Prostate gland (tissue), 2 donors: ENCODE measurements around the gene AGPAT1. TPM values are rescaled to one million over a fixed set of nuclear protein-coding genes. Genes with fewer than 3 reads are reported as not detected.
A peak's percentile ranks its signal among the peaks of the same experiment; 100 is the strongest.

ENCODE experiments used
- DNase-seq: peaks from one replicate; pipeline ENCODE4 v3.0.0-alpha.2; 2019; ENCODE audit warnings: low spot score
- H3K27ac ChIP-seq, 2 donors: fragments of 200-600 bp; sonication (generic); 2 replicates each; pipeline ENCODE4 v1.5.1; 2017 to 2019
- H3K27me3 ChIP-seq: fragments of 200-600 bp; sonication (generic); replicated peaks from 2 replicates; pipeline ENCODE4 v1.5.1; 2019; ENCODE audit not compliant: insufficient read depth
- H3K36me3 ChIP-seq, 2 donors: fragments of 200-600 bp; sonication (generic); 1 replicate in 1 of 2; 2 replicates in 1 of 2; pipeline versions ENCODE4 v1.5.1 to v1.8.1; 2017 to 2019
- H3K4me1 ChIP-seq: fragments of 200-600 bp; sonication (generic); replicated peaks from 2 replicates; pipeline ENCODE4 v1.5.1; 2019
- H3K4me3 ChIP-seq, 2 donors: fragments of 200-600 bp; sonication (generic); 2 replicates each; pipeline ENCODE4 v1.5.1; 2017 to 2019
- H3K9me3 ChIP-seq: fragments of 200-600 bp; sonication (generic); 2 replicates; pipeline ENCODE4 v1.5.1; 2017
- POLR2A ChIP-seq: fragments of 450-650 bp; IDR thresholded peaks from one replicate; pipeline ENCODE4 v1.6.1; 2016; ENCODE audit warnings: antibody characterized with exemption, mild to moderate bottlenecking
- POLR2AphosphoS5 ChIP-seq: sonication (generic); formaldehyde crosslinking; IDR thresholded peaks from one replicate; pipeline ENCODE4 v1.6.1; 2017; ENCODE audit warnings: antibody characterized with exemption
- WGBS: methylation state at CpG from one replicate; pipeline ENCODE4 v1.1.5; 2018; 5-methylcytosine and 5-hydroxymethylcytosine counted together
- intact Hi-C: fragments of 100-400 bp; cut with DNase I; formaldehyde crosslinking; loops from one replicate; pipeline ENCODE4 v1.14.2; 2022
- total RNA-seq, 2 donors: library from RNA; depleted of rRNA; stranded (reverse); fragments of >200 nt; gene quantifications; one replicate each; pipeline ENCODE4 v1.1.0, GENCODE V29; 2016
- TF ChIP-seq, protein P1 (sequence below), 4 experiments: fragments of 200-600 bp in 2 of 4; fragments of 450-650 bp in 2 of 4; sonication (generic) in 2 of 4; IDR thresholded peaks; 1 replicate in 3 of 4; 2 replicates in 1 of 4; pipeline ENCODE4 v1.5.1; 2016 to 2019; ENCODE audit warnings: antibody characterized with exemption in 4 of 4, mild to moderate bottlenecking in 2 of 4, moderate library complexity in 2 of 4

AGPAT1 gene
- total RNA-seq, 2 donors from 2014 or later = 52.6 to 113 TPM

DNA sequence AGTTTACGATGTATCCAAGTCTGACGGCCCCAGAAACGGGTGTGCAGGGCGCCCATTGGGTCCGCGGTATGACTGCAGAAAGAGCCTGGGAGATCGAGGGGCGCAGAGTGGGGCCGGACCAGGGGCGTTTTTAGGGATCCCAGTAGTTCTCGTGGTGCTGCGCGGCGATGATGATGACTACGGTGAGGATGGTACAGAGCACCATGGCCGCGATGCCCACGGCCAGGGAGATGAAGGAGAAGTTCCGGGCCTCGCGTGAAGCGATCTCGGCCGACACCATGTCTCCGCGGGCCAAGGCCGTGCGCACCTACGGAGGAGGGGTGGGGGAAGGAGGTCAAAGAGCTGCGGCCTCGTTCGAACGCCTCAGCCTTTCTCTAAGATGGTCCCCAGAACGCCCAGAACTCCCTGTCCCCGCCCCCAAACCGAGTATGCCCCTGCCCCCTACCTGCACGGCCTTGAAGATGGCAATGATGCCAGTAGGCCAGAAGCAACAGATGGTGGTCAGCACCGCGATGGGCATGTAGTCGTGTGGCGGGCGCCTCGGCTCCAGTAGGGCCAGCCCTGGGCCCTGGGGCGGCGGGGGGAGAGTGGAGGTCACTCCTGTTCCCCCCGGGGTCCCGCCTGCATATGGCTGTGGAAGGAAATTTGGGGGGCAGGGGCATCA, 26.7 kb downstream of the AGPAT1 start:
- Histone ChIP-seq H3K4me1 (peaks cover 5% of the 10 kb centered on the region), H3K27me3 (no peaks in the 10 kb centered on the region), H3K36me3 (no peaks in the 10 kb centered on the region), H3K27ac (no peak overlapping the region), H3K9me3 (no peaks in the 10 kb centered on the region), H3K4me3 (peak overlapping the region in 1 of 2 donors; percentile 7)
- intact Hi-C loops = no loop called here
- TF ChIP-seq, protein P1, sequence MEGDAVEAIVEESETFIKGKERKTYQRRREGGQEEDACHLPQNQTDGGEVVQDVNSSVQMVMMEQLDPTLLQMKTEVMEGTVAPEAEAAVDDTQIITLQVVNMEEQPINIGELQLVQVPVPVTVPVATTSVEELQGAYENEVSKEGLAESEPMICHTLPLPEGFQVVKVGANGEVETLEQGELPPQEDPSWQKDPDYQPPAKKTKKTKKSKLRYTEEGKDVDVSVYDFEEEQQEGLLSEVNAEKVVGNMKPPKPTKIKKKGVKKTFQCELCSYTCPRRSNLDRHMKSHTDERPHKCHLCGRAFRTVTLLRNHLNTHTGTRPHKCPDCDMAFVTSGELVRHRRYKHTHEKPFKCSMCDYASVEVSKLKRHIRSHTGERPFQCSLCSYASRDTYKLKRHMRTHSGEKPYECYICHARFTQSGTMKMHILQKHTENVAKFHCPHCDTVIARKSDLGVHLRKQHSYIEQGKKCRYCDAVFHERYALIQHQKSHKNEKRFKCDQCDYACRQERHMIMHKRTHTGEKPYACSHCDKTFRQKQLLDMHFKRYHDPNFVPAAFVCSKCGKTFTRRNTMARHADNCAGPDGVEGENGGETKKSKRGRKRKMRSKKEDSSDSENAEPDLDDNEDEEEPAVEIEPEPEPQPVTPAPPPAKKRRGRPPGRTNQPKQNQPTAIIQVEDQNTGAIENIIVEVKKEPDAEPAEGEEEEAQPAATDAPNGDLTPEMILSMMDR (IDR thresholded peaks at IDR 0.05) = no peak
- TF ChIP-seq POLR2A = no peak
- TF ChIP-seq POLR2AphosphoS5 = no peak
- DNase-seq = no peak
- 64% methylated on average over 47 of the region's 47 CpGs for WGBS

DNA sequence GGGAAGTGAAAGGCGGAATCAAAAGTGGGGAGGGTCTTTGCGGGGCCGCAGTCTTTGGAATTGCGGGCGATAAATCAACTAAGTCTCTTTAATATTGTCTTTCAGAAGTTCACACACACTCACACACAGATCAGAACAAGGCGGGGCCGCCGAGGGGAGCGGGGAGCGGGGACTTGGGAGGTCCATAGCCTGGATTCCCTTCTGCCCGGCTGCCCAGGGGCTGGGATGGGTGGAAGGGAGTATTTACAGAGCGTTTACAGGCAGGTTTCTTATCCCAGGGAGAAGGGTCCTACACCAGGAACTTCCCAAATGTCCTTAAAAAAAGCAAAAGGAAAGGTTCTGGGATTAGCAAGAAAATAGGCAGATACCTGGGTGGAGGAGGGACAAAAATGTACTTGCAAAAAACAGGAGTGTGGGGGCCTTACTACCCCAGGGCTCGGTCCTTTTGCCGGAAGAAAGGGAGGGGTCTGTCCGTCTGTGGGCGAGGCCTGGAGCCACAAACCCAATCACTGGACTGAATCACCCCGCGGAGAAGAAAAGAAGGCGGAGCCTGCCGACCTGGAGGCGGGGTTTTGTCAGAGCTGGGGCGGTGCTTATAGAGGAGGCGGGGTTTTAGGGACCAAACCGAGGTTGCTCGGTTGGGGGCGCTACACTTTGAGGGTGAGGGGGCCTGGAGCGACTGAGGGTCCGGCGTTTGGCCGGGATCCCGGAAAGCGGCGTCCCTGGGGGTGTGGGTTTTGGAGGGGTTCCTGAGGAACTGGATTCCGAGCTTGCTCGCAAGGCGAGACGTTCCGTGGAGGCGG, 27.4 kb downstream of the AGPAT1 start:
- WGBS = 31% methylated on average over 39 of the region's 39 CpGs
- H3K27me3 ChIP-seq = no peaks in the 10 kb centered on the region
- no peaks in the 10 kb centered on the region for H3K9me3 ChIP-seq
- intact Hi-C loops = no loop called here
- TF ChIP-seq POLR2AphosphoS5 (no peak), POLR2A (no peak)
- TF ChIP-seq, protein P1 (IDR thresholded peaks at IDR 0.05) = peak in 2 of 4 experiments; percentile 9 to 34
- H3K27ac ChIP-seq = no peak overlapping the region
- H3K4me3 ChIP-seq = peak overlapping the region in 1 of 2 donors; percentile 7
- H3K36me3 ChIP-seq = no peaks in the 10 kb centered on the region
- peak; percentile 34 for DNase-seq
- peaks cover 5% of the 10 kb centered on the region for H3K4me1 ChIP-seq

DNA sequence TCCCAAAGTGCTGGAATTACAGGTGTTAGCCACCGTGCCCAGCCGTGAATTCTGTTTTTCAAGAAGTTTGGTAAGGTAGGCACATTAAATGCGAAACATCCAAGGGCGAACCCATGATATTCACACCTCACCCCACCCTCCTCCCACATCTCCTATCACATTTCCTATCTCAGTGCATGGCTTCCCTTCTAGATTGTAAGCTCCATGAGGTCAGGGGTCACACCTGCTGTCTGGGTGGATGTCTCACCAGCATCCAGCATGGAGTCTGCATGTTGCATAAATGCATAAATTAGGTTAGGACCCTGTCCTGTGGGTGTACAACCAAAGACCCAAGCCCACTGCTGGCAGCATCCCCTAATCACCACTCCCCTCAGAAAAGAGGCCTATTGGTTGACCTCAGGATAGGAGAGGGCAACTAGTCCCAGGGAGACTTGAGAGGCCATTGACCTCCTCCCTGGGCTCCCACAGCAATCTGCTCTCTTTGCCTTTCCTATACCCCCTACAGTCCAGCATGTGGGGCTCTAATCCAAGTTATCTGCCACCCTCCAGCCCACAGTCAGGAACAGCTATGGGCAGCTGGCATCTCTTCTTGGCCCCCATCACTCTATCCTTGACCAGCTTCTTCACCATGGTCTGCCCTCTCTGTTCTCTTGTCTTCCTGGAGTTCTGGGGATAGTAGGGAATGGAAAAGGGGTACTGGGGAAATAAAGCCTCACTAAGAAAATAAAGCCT, 28.3 kb downstream of the AGPAT1 start:
- no peak overlapping the region for H3K4me3 ChIP-seq
- WGBS = 96% methylated on average over 4 of the region's 4 CpGs

DNA sequence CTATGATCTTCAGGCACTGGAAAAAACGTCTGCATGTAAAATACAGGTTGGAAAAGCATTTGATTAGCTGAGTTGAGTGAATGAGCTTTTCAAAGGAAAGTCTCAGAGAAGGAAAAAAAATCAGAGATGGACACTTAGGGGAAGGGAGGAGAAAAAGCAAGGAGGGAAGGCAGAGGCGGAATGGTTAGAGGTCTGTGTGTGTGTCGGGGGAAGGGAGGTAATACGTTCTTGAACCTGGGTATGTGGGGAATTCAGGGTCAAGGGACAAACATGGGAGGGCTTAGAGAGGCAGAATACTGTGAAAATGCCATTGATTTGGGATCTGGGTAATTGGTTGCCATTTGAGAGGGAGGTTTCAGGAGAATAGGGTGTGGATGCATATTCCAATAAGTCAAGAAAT, 29.2 kb downstream of the AGPAT1 start:
- Histone ChIP-seq H3K4me1 (no peaks in the 10 kb centered on the region), H3K27me3 (no peaks in the 10 kb centered on the region), H3K4me3 (no peak overlapping the region), H3K9me3 (no peaks in the 10 kb centered on the region), H3K27ac (no peak overlapping the region), H3K36me3 (no peaks in the 10 kb centered on the region)
- WGBS = 39% methylated on average over 4 of the region's 4 CpGs
- TF ChIP-seq POLR2AphosphoS5 (no peak), POLR2A (no peak)
- TF ChIP-seq, protein P1 (IDR thresholded peaks at IDR 0.05) = no peak
- intact Hi-C loops = no loop called here
- DNase-seq = no peak

More for the DNA sequence above, 28.3 kb downstream of the AGPAT1 start:
- Histone ChIP-seq H3K9me3 (no peaks in the 10 kb centered on the region), H3K27me3 (no peaks in the 10 kb centered on the region), H3K27ac (no peak overlapping the region), H3K4me1 (peaks cover 4% of the 10 kb centered on the region), H3K36me3 (no peaks in the 10 kb centered on the region)
- TF ChIP-seq POLR2A (no peak), POLR2AphosphoS5 (no peak)
- TF ChIP-seq, protein P1 (IDR thresholded peaks at IDR 0.05) = no peak
- DNase-seq = no peak
- intact Hi-C loops = no loop called here
